ENCODE measurements around the gene DGKI. TPM values are rescaled to one million over a fixed set of nuclear protein-coding genes. Genes with fewer than 3 reads are reported as not detected.

Gene DGKI
- total RNA-seq, 2 donors from 2014 or later = 0.04 to 0.64 TPM

GRCh38 chr7:137891016-137891655 lies 44.4 kb upstream of the DGKI start:
- no peak overlapping the region for H3K27ac Mint-ChIP-seq
- Histone ChIP-seq H3K9me3 (ENCODE audit: control insufficient read depth, low read length) (peaks cover 9% of the 10 kb centered on the region), H3K36me3 (ENCODE audit: control insufficient read depth, insufficient read depth, low read length) (peaks cover 85% of the 10 kb centered on the region), H3K9ac (ENCODE audit: extremely low read depth, low read length, poor library complexity, severe bottlenecking) (no peak overlapping the region), H3K27me3 (ENCODE audit: control insufficient read depth, insufficient read depth, low read length, poor library complexity, severe bottlenecking) (no peaks in the 10 kb centered on the region), H3K27ac (ENCODE audit: low read depth, low read length) (no peak overlapping the region), H3K4me1 (ENCODE audit: control insufficient read depth, insufficient read depth, low read length) (no peaks in the 10 kb centered on the region), H3K4me3 (ENCODE audit: low read length) (no peak overlapping the region)
- TF ChIP-seq CTCF (conservative IDR thresholded peaks at IDR 0.05) = no peak
- no peak for DNase-seq
- H3K4me3 Mint-ChIP-seq = no peak overlapping the region
- H3K9me3 Mint-ChIP-seq = no peaks in the 10 kb centered on the region
- peaks cover 8% of the 10 kb centered on the region for H3K4me1 Mint-ChIP-seq
- peaks cover 60% of the 10 kb centered on the region for H3K36me3 Mint-ChIP-seq (ENCODE audit: low read depth)
- 95 to 100% methylated on average over 2 to 4 of the region's 4 CpGs for WGBS, 2 experiments (ENCODE audit: insufficient coverage in 1 of 2, insufficient read length in 1 of 2)
- no peaks in the 10 kb centered on the region for H3K27me3 Mint-ChIP-seq (ENCODE audit: insufficient read depth)

GRCh38 chr7:137890449-137890921 lies 43.7 kb upstream of the DGKI start:
- no peaks in the 10 kb centered on the region for H3K27me3 Mint-ChIP-seq (ENCODE audit: insufficient read depth)
- no peak for TF ChIP-seq CTCF (conservative IDR thresholded peaks at IDR 0.05)
- DNase-seq = no peak
- no peak overlapping the region for H3K27ac Mint-ChIP-seq
- Histone ChIP-seq H3K27ac (ENCODE audit: low read depth, low read length) (no peak overlapping the region), H3K9me3 (ENCODE audit: control insufficient read depth, low read length) (peaks cover 9% of the 10 kb centered on the region), H3K36me3 (ENCODE audit: control insufficient read depth, insufficient read depth, low read length) (peaks cover 83% of the 10 kb centered on the region), H3K4me3 (ENCODE audit: low read length) (no peak overlapping the region), H3K9ac (ENCODE audit: extremely low read depth, low read length, poor library complexity, severe bottlenecking) (no peak overlapping the region), H3K27me3 (ENCODE audit: control insufficient read depth, insufficient read depth, low read length, poor library complexity, severe bottlenecking) (no peaks in the 10 kb centered on the region), H3K4me1 (ENCODE audit: control insufficient read depth, insufficient read depth, low read length) (no peaks in the 10 kb centered on the region)
- no peaks in the 10 kb centered on the region for H3K9me3 Mint-ChIP-seq
- H3K4me1 Mint-ChIP-seq = peaks cover 8% of the 10 kb centered on the region
- H3K36me3 Mint-ChIP-seq (ENCODE audit: low read depth) = peaks cover 57% of the 10 kb centered on the region
- H3K4me3 Mint-ChIP-seq = no peak overlapping the region
- 79 to 88% methylated on average over 2 to 3 of the region's 3 CpGs for WGBS, 2 experiments (ENCODE audit: insufficient coverage in 1 of 2, insufficient read length in 1 of 2)

- DNase-seq = no peak
- Histone ChIP-seq H3K27ac (ENCODE audit: low read depth, low read length) (no peak overlapping the region), H3K4me1 (ENCODE audit: control insufficient read depth, insufficient read depth, low read length) (no peaks in the 10 kb centered on the region), H3K9me3 (ENCODE audit: control insufficient read depth, low read length) (no peaks in the 10 kb centered on the region), H3K9ac (ENCODE audit: extremely low read depth, low read length, poor library complexity, severe bottlenecking) (no peak overlapping the region), H3K36me3 (ENCODE audit: control insufficient read depth, insufficient read depth, low read length) (peaks cover 81% of the 10 kb centered on the region), H3K27me3 (ENCODE audit: control insufficient read depth, insufficient read depth, low read length, poor library complexity, severe bottlenecking) (no peaks in the 10 kb centered on the region), H3K4me3 (ENCODE audit: low read length) (no peak overlapping the region)
- H3K4me3 Mint-ChIP-seq = no peak overlapping the region
- no peak for TF ChIP-seq CTCF (conservative IDR thresholded peaks at IDR 0.05)
- no peak overlapping the region for H3K27ac Mint-ChIP-seq
- H3K27me3 Mint-ChIP-seq (ENCODE audit: insufficient read depth) = no peaks in the 10 kb centered on the region
- 93 to 100% methylated on average over 2 of the region's 2 CpGs for WGBS, 2 experiments (ENCODE audit: insufficient coverage in 1 of 2, insufficient read length in 1 of 2)
- H3K9me3 Mint-ChIP-seq = no peaks in the 10 kb centered on the region
- H3K4me1 Mint-ChIP-seq = peaks cover 6% of the 10 kb centered on the region
- peaks cover 57% of the 10 kb centered on the region for H3K36me3 Mint-ChIP-seq (ENCODE audit: low read depth)
Observed at GRCh38 chr7:137888241-137888640, 41.5 kb upstream of the DGKI start.
